IPS-18c (cell line): ENCODE results near the gene CENPQ.

Experiments used
- H3K4me3 ChIP-seq: 2 replicates; pipeline ENCODE4 v1.7.0; 2013; ENCODE audit warnings: low read depth, mild to moderate bottlenecking, low read length, moderate library complexity; ENCODE audit not compliant: insufficient read depth
- H3K9me3 ChIP-seq: one replicate; pipeline ENCODE4 v1.6.1; 2013; ENCODE audit warnings: mild to moderate bottlenecking, low read length, moderate library complexity; ENCODE audit not compliant: control insufficient read depth, insufficient read depth

Gene CENPQ

DNA sequence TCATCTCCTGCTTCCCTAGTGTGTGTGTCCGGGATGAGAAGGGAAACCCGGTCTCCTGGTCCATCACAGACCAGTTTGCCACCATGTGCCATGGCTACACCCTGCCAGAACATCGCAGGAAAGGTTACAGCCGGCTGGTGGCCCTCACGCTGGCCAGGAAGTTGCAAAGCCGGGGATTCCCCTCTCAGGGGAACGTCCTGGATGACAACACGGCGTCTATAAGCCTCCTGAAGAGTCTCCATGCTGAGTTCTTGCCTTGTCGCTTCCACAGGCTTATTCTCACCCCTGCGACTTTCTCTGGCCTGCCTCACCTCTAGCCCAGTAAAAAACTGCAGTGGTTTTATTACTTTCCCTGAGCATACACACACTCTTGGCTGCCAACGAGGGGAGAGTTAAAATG lies 63.4 kb downstream of the CENPQ start:
- Histone ChIP-seq H3K4me3 (no peak overlapping the region), H3K9me3 (no peaks in the 10 kb centered on the region)

DNA sequence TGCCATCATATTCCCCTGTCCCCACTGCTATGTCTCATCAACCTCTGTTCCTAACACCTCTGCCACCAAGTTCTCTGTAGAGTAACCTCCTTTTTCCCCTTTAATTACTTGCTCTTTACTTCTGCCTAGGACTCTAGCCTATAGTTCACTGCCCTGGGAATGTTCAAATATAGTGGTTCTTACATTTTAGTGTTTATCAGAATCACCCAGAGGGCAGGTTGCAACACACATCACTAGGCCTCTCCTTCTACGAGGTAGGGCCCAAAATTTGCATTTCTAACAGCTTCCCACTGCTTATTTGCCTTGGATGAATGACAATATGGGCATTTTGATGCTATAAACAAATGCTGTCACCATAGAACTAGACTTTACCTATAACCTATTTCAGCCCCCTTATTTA lies 64.2 kb downstream of the CENPQ start:
- no peak overlapping the region for H3K4me3 ChIP-seq

DNA sequence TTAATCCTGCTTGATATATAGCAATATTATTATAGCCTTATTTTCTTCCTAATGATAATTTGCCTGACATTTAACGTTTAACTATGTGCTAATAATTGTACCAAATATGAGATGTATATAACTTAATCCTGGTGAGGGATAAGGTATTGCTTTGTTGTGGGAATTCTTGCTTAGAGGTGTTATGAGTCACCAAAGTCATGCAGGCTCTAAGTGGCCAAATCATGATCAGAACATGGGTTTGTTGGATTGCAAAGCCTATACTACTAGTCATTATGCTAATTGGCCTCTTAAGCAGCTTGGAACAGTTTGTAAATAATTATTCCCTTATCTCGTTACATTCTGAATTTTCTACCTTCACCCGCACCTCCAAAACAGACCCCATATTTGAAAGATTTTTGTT lies 65.4 kb downstream of the CENPQ start:
- Histone ChIP-seq H3K9me3 (no peaks in the 10 kb centered on the region), H3K4me3 (no peak overlapping the region)

More for the DNA sequence above, 64.2 kb downstream of the CENPQ start:
- no peaks in the 10 kb centered on the region for H3K9me3 ChIP-seq

DNA sequence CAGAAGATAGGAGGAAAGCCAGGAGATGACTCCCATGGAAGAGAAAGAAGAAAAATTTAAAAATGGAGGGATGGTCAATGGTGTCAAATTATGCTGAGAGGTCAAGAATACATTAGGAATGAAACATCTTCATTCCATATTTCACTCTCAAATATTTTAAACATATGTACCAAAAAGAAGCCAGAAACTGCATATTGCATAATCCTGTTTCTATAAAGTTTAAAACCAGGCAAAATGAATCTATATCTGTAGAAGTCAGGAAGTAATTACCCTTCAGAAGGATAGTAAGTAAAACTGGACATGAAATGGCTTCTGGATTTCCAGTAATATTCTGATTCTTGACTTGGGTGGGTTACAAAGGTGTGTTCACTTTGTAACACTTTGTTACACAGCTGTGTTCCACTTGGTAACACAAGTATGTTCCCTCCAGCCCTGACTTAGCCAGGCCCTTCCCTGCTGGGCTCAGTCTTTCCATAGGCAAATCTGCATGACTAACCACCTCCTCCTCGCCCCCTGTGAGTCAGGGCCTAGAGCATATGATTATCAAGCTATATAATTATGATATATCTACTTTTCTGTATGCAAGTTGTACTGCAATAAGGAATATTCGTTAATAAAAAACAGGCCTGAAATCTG lies 67.1 kb downstream of the CENPQ start:
- H3K9me3 ChIP-seq, result no peaks in the 10 kb centered on the region
- H3K4me3 ChIP-seq, result no peak overlapping the region

DNA sequence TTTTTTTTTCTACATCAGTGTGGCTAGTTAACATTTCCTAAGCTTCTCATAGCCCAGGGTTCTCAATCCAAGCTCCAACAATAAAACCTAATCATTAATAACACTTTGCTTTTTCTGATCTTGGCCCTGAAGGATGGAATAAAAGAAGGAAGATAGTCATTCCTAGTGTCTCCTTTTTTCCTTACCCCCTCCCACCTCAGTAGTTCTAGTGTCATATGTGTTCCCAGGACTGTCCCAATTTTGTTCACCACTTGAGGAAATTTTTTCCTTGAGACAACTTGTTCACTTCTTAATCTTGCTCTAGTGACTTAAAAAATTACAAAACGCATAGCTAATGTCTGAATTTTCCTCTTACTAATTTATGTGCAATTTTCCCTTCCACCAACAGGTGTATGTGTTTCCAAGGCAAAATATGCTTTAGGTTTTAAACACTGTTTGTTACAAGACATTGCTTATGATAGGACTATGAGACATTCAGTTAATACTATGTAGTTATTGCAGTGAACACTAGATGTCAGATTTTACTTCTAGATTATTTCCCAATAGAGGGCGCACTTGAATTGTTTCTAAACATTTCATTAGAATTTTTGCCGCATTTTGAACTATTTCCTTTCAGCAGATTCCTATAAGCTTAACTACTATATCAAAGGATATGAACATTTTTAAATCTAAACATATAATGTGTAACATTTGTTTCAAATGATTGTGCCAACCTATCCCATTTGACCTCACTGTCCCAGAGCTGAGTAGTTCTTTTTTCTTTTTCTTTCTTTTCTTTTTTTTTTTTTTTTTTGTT lies 68.8 kb downstream of the CENPQ start:
- H3K4me3 ChIP-seq, result no peak overlapping the region
- H3K9me3 ChIP-seq, result peaks cover 2% of the 10 kb centered on the region

DNA sequence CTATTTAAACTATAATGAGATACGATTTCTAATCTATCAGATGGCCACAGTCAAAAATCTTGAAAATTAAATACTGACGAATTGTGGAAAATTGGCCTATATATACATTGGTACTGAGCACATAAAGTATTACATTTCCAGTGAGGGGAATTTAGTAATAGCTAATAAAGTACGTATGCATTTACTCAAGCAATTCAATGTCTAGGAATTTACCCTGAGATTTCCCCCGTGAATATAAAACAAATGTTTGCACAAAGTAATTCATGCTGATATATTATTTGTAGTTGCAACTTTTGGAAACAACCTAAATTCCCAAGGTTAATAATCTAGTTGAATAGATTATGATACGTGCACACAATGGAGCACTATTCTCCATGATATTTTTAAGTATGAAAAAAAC lies 72.6 kb downstream of the CENPQ start:
- no peak overlapping the region for H3K4me3 ChIP-seq

DNA sequence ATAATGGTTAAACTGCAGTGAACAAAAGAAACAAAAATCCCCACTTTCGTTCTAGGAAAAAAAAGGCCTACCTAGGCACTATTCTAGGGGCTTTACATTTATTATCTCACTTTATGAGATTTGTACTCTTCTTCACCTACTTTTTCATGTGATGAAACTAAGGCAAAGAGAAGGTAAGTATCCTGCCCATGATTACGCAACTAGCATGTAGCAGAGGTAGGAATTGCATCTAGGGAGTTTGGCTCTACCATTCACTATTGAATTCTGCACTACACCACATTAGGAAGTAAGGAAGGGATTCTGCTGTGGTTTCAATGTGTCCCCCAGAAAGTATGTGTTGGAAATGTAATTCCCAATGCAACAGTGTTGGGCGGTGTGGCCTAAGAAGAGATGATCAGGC lies 75.9 kb downstream of the CENPQ start:
- peaks cover 2% of the 10 kb centered on the region for H3K9me3 ChIP-seq
- no peak overlapping the region for H3K4me3 ChIP-seq

More for the DNA sequence above, 72.6 kb downstream of the CENPQ start:
- H3K9me3 ChIP-seq, result peaks cover 2% of the 10 kb centered on the region

GRCh38 chr6:49540614-49541013 lies 77.4 kb downstream of the CENPQ start:
- peaks cover 2% of the 10 kb centered on the region for H3K9me3 ChIP-seq
- no peak overlapping the region for H3K4me3 ChIP-seq

GRCh38 chr6:49541210-49541724 lies 78.1 kb downstream of the CENPQ start:
- peaks cover 2% of the 10 kb centered on the region for H3K9me3 ChIP-seq
- no peak overlapping the region for H3K4me3 ChIP-seq

DNA sequence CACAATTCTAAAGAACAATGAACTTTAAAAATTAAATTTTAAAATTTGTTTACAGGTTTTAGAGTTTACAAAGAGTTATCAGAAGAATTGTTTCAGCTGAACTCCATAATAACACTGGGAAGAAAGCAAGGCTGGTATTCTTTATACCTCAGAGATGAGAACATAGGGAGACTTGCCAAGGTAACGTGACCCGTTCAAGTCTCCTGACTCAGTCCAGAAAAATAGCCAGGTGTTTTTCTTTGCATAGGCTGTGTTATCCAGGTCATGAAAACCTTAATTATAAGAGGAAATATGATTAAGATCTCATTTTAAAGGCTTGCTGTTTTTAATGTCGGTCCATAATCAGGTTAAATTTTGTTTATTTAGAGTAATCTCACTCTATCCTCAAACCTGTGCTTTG lies 78.8 kb downstream of the CENPQ start:
- no peak overlapping the region for H3K4me3 ChIP-seq
- no peaks in the 10 kb centered on the region for H3K9me3 ChIP-seq
